GM21381 (cell line): ENCODE results near the gene SPRR1B.
"Not testable (repeated sequence)": the region's sequence is repeated elsewhere in the genome, so short reads cannot be mapped to it uniquely, and the experiment has no call there.

ENCODE experiments used
- ATAC-seq: cut with Tn5 transposase; IDR thresholded peaks from one replicate; pipeline ENCODE4 v1.9.1; 2021; ENCODE audit warnings: mild to moderate bottlenecking, moderate library complexity; ENCODE audit not compliant: unreplicated experiment

The SPRR1B gene, protein sequence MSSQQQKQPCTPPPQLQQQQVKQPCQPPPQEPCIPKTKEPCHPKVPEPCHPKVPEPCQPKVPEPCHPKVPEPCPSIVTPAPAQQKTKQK

DNA sequence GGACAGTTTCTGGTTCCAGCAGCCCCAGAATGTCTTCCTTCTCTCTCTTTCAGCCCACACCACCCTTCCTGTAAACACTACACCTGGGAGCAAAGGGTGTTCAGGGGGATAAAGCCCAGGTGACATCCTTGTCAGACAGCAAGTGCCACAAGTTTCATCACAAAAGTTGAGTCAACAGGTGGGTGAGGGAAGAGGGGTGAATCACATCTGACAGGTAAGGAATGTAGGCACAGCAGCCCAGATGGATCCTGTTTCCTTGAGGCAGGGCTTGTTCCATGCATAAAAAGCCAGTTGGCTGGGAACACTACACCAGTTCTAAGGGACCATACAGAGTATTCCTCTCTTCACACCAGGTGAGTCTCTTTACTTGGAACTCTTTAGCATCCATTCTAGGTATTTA is at the start of gene SPRR1B:
TSS of gene SPRR1B (plus strand) at position 309 of the 400 bp plus-strand sequence. CDS start 1,143 bp downstream, outside the sequence.
- no peak for ATAC-seq

DNA sequence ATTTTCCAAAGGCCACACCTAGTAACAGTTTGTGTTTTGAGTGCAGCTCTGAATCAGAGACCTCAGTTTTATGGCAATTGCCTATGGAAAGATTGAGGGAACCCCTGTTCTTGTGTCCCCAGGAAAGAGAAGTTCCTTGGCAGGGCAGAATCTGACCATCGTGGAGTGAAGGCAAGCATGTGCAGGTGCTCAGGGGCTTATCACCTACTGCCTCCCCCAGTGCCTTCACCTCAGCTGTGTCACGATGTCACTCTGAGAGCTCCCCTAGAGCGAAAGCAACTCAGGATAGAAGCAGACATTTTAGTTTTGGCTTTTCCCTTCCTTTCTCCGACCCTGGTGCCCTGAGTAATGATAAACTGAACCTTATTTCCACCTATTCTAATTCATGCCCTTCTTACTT is 48.9 kb upstream of the SPRR1B start:
- no peak for ATAC-seq

DNA sequence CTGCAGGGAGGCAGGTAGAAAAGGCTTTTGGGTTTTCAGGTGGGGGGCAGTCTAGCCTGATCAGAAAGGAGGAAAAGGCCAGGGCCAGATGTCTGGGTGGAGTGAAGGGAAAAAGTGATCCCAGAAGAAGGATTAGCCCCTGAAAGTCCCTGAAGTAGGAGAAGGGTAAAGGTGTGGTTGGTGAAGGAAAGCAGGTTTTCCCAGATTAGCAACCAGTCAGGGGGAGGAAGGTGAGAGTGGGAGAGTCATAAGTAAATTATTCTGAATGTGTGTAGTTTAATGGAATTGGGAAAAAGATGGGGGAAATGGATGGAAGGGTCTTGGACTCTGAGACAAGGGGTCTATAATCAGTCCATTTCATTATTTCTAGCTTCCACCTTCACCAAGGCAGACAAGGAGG is 47.8 kb upstream of the SPRR1B start:
- no peak for ATAC-seq

DNA sequence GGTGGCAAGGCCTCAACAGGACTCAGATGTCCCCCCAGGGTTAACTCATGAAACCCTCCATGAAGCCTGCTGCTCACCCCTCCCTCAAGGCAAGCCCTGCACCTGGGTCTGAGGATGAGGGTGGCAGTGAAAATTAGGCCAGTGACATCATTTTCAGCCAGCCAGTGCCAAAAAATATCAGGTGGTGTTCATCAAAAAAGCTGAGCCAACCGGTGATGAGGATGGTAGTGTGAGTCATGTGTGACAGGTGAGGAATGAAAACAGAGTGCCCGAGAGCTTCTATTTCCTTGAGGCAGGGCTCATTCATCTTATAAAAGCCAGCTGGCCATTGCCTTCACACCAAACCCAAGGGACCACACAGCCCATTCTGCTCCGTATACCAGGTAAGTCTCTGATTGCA is 47.3 kb upstream of the SPRR1B start, which contains the start of gene SPRR1A:
TSS of gene SPRR1A (plus strand) at position 339 of the 400 bp plus-strand sequence. CDS start 1,150 bp downstream, outside the sequence.
- no peak for ATAC-seq

DNA sequence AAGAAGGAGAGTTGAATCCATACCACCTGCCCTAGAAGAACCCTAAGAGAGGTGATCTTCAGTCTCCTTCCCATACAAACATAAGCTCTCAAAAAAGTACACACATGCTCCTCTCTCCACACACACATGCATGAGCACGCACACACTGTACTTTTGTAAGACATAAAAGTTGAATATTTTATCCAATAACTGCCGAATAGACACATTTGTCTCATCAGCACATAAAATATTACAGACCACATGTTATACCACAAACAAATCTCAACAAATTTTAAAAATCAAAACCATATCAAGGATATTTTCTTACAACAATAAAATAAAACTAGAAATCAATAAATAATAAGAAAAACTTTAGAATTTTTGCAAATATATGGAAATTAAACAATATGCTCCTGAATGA is 44.4 kb upstream of the SPRR1B start:
- no peak for ATAC-seq

DNA sequence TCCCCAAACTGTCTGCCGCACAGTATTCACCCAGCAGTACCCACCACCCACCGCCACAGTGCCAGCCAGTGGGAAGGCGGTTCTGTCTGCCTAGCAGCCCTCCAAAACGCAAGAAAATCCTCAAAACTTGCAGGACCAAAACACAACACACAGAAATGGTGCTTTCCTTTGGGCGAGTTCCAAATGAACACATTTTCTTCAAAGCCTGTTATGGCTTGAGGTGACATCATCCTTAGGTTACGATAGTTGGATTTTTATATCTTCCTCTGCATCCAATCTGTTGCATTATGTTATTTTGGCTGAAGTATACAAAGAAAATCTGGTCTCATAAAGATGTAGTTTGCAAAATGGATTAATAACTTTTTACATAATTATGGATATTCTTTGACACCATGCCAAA is 37.8 kb upstream of the SPRR1B start:
- ATAC-seq, result no peak

DNA sequence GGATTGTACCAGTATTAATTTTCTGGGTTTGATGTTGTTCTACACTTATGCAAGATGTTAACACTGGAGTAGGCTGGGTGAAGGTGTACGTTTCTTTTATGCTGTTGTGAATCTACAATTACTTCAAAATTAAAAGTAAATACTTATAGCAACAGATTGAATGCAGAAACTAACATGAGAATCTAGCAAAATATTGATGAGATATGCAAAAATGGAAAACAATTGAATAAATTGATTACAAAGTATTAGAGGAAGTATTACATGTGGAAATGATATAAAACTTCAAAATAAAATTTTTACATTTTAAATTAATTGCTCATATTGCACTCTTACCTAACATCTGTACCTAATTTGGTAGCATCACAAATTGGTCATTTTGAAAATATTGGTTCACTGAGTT is 35.2 kb upstream of the SPRR1B start:
- ATAC-seq, result no peak

DNA sequence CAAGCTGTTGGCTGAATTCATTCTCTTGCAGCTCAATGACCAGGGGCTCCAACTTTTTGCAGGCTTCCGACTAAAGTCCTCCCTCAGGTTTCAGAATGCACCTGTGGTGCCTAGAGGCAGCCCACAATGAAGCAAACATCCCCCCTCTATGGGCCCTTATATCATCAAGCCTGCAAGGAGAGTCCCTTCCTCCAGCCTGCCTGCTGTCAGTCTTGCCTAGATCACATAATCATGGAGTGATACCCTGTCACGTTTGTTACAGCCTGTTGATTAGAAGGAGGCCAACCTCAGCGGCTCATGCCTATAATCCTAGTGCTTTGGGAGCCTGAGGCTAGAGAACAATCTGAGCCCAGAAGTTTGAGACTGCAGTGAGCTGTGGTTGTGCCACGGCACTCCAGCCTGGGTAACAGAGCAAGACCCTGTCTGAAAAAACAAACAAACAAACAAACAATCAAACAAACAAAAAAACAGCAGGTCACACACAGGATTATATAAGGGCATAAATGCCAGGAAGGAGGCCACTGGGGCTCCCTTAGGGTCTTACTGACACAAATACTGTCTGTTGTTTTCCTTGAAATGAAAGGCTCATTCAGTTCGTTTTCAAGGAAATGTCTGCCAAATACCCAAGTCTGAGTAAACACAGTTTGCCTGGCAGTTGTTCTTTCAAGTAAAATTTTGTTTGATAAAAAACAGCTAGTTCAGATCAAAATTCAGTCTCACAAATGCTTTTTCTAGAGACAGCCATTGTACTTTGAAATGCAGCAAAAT is 34.2 kb upstream of the SPRR1B start:
- ATAC-seq, result no peak

DNA sequence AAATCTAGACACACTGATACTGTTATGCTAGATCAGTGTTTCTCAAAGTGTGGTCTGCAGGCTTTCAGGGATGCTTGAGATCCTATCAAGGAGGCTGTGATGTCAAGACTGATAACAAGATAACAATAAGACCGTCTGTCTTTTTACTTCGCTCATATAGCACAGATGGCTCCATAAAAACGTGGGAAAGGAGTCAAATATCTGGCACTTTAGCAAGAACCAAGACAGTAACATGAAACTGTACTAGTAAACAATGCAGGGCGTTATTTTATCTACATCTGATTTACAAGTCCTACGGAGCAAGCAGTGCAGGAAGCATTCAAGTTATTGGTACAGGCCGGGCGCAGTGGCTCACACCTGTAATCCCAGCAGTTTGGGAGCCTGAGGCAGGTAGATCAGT is 33.1 kb upstream of the SPRR1B start:
- ATAC-seq, result no peak

DNA sequence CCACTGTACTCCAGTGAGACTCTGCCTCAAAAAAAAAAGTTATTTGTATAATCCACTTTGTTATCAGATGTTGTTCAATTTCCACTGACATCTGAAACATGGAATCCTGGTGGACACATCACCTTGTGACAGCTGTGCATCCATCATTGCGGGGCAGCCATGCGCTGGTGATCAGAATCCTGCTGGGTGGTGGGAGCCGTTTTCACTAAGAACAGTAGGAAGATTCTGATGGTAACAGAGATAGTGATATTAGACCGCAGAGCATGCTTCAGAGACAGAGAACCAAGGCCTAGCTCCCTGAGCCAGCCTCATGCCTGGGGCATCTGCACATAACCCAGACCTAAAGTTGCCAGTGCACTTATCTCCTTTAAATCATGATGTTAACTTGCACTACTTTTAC is 32.5 kb upstream of the SPRR1B start:
- ATAC-seq, result no peak

DNA sequence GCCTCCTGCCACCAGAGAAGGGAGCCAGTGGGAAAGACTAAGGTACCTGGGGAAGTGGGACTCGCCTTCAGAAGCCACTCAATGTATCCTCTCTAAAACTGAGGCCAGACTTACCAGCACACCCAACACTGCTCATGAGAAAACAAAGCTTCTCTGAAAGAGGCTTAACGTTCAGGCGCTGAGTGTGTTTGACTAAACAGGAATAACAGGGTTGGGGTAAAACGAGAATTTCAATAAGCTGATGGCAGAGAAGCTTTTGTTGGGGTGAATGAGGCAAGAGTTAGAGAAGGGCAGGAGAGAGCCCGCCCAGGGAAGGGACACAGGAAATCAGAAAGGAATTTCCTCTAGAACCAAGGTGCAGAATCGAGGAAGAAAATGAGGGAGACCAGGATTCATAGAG is 31.2 kb upstream of the SPRR1B start:
- ATAC-seq, result no peak

DNA sequence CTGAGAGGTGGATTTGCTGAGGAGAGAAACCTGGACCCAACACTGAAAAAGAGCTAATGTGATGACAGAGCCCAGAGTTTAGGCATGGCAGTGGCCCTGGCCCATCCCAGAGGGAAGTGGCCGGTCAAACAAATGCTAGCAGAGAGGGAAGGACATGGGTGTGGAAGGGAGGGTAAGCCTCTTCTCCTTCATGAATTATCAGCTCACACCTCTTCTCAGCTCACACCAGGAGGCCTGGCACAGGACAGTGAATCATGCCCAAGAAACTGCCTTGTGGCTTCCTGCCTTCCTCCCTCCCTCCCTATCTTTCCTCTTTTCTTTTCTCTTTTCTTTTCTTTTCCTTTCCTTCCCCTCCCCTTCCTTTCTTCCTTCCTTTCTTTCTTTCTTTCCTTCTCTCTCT is 30.7 kb upstream of the SPRR1B start:
- ATAC-seq, result no peak

DNA sequence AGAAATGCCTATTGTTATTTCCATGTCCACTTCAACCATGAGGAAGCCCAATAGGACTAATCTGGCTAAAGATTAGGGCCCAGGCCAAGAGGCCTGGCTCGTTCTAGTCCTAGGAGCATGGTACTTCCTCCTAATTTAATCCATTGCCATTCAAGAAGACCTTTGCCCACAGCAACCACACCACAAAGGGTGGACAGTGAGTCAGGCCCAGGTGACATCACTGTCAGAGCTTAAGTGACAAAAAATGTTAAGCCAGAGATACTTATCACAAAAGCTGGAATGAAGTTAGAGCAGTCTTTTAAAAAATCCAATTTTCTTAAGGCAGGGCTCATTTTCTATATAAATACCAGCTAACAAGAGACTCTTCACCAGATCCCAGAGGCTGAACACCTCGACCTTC is 29.6 kb upstream of the SPRR1B start, which contains the start of gene SPRR3:
TSS of gene SPRR3 (plus strand) at position 368 of the 400 bp plus-strand sequence. CDS start 1,272 bp downstream, outside the sequence.
- ATAC-seq, result no peak

DNA sequence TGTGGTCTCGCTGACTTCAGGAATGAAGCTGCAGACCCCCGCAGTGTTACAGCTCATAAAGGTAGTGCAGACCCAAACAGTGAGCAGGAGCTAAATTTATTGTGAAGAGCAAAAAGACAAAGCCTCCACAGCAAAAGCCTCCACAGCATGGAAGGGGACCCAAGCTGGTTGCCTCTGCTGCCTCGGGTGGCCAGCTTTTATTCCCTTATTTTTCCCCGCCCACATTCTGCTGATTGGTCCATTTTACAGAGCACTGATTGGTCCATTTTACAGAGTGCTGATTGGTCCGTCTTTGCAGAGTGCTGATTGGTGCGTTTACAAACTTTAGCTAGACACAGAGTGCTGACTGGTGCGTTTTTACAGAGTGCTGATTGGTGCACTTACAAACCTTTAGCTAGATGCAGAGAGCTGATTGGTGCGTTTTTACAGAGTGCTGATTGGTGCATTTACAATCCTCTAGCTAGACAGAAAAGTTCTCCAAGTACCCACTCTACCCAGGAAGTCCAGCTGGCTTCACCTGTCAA is 19.7 kb upstream of the SPRR1B start:
- ATAC-seq, result not testable (repeated sequence)

DNA sequence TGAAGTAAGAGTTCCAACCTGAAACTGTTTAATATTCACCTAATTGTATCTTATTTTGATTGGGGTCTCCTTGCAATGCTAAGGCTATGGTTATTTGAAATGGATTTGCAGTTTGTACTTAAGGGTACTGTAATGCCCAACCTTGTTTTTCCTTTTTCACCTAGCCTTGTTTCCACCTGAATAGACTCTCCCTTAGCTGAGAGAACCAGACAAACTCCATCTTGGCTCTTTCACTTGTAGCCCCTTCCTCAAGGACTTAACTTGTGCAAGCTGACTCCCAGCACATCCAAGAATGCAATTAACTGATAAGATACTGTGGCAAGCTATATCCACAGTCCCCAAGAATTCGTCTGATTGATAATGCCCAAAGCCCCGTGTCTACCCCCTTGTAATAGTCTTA is 9.2 kb upstream of the SPRR1B start:
- not testable (repeated sequence) for ATAC-seq

DNA sequence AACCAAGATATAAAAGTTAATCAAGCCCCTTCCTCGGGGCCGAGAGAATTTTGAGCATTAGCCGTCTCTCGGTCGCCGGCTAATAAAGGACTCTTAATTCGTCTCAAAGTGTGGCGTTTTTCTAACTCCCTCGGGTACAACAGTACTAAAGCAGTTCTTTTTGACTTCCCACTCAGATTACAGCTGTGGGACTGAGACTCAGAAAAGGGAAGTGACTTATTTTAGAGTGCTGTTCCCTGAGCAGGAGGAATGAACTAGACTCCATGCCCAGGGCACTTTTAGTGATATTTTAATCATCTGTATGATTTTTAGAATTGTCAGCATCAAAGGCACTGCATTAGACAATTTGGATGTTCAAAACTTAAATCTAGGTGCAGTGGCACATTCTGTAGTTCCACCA is 8.7 kb upstream of the SPRR1B start:
- ATAC-seq, result not testable (repeated sequence)

DNA sequence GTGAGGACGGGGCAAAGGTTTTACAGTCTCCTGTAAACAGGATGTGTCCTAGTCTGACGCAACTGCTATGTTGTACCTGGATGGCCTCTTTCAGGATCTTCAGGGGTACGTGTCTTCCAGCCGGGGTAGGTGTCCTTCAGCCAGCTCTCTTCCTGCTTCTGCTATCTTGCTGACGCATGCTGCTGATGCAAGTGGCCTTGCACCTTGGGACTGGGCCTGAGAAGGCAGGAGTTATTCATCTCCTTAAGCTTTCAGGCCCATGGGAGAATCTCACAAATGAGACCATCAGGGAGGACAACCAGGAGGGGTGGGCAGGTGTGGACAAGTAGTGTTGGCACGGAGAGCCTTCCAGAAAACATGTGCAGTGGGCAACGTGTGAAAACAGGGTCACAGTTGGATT is 7.9 kb upstream of the SPRR1B start:
- ATAC-seq, result no peak

DNA sequence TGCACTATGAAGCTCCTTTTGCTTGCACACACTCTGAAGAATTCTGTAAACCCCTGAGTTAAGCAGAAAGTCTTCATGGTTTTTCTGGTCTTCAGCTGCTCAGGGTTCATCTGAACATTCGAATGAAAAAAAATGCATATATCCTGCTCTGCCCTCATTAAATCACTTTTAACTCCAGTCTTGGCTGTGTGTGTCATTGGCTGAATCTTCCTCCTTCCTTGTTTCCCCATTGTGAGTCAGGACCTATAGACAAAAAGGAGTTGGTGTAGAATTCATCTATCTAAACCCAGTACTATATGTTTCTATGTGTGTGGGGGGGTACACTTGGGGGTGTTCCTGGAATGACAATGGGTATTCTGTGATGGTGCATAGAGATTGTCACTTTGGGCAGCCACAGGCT is 6.6 kb upstream of the SPRR1B start:
- ATAC-seq, result no peak

DNA sequence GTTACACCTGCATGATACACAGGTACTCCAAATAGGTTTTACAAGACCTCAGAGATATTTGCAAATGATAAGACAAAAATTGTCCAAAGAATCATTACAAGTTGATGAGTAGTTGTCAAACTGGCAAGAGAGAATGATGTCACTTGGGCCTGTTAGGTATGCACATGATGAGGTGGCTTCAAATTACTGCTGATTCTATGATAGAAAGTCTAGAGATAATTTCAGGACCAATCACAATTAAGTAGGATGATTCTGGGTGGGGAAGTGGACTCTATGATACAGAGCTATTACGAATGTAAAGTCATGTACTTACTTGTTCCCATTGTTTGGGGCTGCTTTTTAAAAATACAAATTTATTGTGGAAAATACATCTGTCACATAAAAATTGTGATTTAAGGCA is 5.2 kb upstream of the SPRR1B start:
- no peak for ATAC-seq

DNA sequence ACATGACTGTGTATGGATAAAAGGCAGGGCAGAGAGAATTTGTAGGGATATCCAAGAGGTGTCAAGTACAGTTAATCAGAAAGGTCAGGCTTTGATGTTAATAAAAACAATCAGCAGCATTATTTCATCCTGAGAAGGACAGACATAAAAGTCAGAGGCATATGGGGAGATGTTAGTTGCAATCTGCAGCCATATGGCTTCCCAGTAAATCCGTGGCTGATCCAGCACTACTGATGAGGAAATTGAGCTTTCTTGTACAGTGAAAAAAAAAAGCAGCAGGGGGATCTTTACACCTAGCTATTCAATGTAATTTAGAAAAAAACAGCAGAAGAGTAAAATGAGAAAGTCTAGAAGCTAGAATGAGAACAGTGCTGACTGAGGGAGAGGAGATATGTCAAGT is 2.2 kb upstream of the SPRR1B start:
- no peak for ATAC-seq

DNA sequence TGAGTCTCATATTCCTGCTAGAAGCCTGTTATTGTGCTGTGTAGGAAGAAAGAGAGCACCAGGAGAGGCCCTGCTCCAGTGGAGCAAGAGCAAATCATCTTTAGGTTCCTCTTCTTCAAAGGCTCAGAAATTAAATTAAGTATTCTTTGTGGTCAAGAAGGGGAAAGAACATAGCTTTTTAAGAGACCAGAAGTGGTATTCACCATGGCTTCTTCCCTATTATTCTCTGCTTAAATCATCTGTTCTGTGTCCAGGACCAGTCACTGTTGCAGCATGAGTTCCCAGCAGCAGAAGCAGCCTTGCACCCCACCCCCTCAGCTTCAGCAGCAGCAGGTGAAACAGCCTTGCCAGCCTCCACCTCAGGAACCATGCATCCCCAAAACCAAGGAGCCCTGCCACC is 1.1 kb downstream of the SPRR1B start:
- ATAC-seq, result no peak

DNA sequence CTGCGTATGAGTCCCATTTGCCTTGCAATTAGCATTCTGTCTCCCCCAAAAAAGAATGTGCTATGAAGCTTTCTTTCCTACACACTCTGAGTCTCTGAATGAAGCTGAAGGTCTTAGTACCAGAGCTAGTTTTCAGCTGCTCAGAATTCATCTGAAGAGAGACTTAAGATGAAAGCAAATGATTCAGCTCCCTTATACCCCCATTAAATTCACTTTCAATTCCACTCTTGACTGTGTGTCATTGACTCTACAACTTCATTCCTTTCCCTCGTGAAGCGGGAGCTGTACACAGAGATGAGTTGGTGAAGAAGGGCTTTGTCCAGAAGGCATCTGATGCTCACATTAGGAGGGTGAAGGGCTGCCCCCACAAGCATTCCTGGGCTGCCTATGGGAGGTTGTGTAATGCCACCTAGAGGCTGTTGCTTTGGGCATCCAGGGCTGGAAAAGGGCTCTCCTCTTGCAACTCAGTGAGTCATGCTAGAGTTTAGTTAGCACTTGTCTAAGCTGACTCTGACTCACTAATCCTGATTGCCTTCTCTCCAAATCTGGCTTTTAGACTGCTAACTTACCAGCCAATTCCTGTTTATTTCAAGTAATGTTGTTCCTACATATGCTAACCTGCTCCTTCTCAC is 1.8 kb downstream of the SPRR1B start:
- no peak for ATAC-seq
